Adrenal gland (tissue), 5 donors: Measurements from ENCODE around the gene COPS7A.

Source experiments
- POLR2A ChIP-seq, 2 donors: fragments of 450-650 bp; IDR thresholded peaks; one replicate each; pipeline ENCODE4 v1.6.1; 2017; ENCODE audit warnings: antibody characterized with exemption in 2 of 2, mild to moderate bottlenecking in 2 of 2, moderate library complexity in 1 of 2
- TF ChIP-seq, protein P1 (sequence below), 6 experiments: fragments of 450-650 bp in 4 of 6; fragments of 200-600 bp in 2 of 6; sonication (generic) in 1 of 6; IDR thresholded peaks; 1 replicate in 5 of 6; 2 replicates in 1 of 6; pipeline versions ENCODE4 v1.5.1 to v1.8.0; 2016 to 2021; ENCODE audit warnings: antibody characterized with exemption in 6 of 6, mild to moderate bottlenecking in 2 of 6, moderate library complexity in 1 of 6
- donor health status: DM: no; HTN: no; CAD: no.

DNA sequence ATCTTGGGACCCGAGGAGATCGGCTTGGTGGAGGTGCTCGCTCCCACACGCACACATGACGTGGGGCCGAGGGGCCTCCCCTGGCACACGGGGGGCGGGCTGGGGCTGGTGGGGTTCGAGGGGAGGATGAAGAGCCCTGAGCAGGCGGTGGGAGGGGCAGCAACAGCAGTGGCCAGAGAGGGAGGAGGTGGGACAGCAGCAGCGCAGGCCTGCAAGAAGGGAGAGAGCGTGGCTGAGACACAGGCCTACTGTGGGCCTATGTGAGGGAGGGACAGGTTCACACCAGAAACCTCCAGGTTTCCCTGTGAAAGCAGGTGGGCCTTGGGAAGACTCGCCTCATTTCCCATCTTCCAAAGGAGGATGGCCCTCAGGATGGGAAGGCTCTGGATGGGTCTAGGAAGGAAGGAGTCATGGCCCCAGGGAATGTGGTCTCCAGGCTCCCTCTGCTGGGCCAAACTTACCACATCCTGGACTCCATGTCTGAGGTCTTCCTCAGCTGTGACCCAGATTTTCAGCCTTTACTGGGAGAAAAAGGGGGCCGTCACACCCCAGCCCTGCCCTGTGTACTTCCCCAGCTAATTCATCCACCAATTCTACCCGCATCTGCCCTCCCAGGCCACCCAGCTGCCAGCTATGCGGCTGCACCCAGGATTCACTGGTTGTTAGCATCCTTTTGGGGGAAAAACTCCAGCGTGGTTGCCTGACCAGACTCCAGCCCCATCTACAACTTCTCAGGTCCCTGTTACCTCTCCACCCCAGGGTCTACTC is 26.1 kb upstream of the COPS7A start:
- TF ChIP-seq, protein P1, sequence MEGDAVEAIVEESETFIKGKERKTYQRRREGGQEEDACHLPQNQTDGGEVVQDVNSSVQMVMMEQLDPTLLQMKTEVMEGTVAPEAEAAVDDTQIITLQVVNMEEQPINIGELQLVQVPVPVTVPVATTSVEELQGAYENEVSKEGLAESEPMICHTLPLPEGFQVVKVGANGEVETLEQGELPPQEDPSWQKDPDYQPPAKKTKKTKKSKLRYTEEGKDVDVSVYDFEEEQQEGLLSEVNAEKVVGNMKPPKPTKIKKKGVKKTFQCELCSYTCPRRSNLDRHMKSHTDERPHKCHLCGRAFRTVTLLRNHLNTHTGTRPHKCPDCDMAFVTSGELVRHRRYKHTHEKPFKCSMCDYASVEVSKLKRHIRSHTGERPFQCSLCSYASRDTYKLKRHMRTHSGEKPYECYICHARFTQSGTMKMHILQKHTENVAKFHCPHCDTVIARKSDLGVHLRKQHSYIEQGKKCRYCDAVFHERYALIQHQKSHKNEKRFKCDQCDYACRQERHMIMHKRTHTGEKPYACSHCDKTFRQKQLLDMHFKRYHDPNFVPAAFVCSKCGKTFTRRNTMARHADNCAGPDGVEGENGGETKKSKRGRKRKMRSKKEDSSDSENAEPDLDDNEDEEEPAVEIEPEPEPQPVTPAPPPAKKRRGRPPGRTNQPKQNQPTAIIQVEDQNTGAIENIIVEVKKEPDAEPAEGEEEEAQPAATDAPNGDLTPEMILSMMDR (IDR thresholded peaks at IDR 0.05), result peak in 5 of 6 experiments; percentile 37 to 49 (median 42)
- TF ChIP-seq POLR2A (IDR thresholded peaks at IDR 0.05), result no peak
